Measurements from ENCODE around the gene PLEKHG3. TPM values are rescaled to one million over a fixed set of nuclear protein-coding genes. Genes with fewer than 3 reads are reported as not detected.

Gene PLEKHG3
- polyA plus RNA-seq, 3 donors, result 6.3 to 21.6 (median 13.0) TPM

- H4K20me1 ChIP-seq (ENCODE audit: insufficient read depth, low read length), result no peaks in the 10 kb centered on the region
- H3K36me3 Mint-ChIP-seq, result peaks cover 3 to 4% of the 10 kb centered on the region in 2 donors
- intact Hi-C loops (cut with micrococcal nuclease), result no loop called here
- no peak overlapping the region for H3K4me2 ChIP-seq (replicated peaks; ENCODE audit: extremely low read depth, low read length, poor library complexity, severe bottlenecking)
- WGBS (ENCODE audit: insufficient coverage), result 44% methylated on average over 2 of the region's 5 CpGs
- H3K79me2 ChIP-seq (ENCODE audit: insufficient read depth, low read length), result no peaks in the 10 kb centered on the region
- TF ChIP-seq CTCF (IDR thresholded peaks at IDR 0.05), result no peak
- H3K4me3 ChIP-seq (replicated peaks in 1 of 3; ENCODE audit: low read depth in 2 of 3, low read length in 3 of 3), result no peak overlapping the region
- no peak overlapping the region for H3K9ac ChIP-seq (ENCODE audit: insufficient read depth, low read length, poor library complexity, severe bottlenecking)
- no peaks in the 10 kb centered on the region for H3K36me3 ChIP-seq (replicated peaks in 1 of 2; ENCODE audit: control insufficient read depth in 1 of 2, insufficient read depth in 2 of 2, low read length in 2 of 2)
- no peak overlapping the region for H2AFZ ChIP-seq (ENCODE audit: insufficient read depth, low read depth, low read length, poor library complexity, severe bottlenecking)
- peaks cover 10 to 17% of the 10 kb centered on the region in 2 donors for H3K27me3 ChIP-seq (ENCODE audit: control insufficient read depth in 2 of 2, insufficient read depth in 2 of 2, low read length in 2 of 2)
- DNase-seq, result peak in 1 of 3 donors; percentile 65
- no peak overlapping the region for H3K4me3 Mint-ChIP-seq
- peaks cover 17 to 32% (median 21%) of the 10 kb centered on the region in 3 donors for H3K27me3 Mint-ChIP-seq (ENCODE audit: low read depth in 3 of 3)
- H3K4me1 ChIP-seq (ENCODE audit: control insufficient read depth in 1 of 2, insufficient read depth in 2 of 2, low read length in 2 of 2), result peaks cover 41 to 47% of the 10 kb centered on the region in 2 donors
- no peak overlapping the region for H3K27ac ChIP-seq (ENCODE audit: low read depth in 1 of 2, low read length in 2 of 2)
- peak overlapping the region in 1 of 7 donors; percentile 46 for H3K27ac Mint-ChIP-seq
- peaks cover 0 to 2% (median 0%) of the 10 kb centered on the region in 7 donors for H3K9me3 Mint-ChIP-seq
- H3K9me3 ChIP-seq (replicated peaks in 1 of 2; ENCODE audit: control insufficient read depth in 1 of 2, insufficient read depth in 1 of 2, low read length in 2 of 2), result no peaks in the 10 kb centered on the region
- peaks cover 51% of the 10 kb centered on the region for H3K4me1 Mint-ChIP-seq
These were observed 11.0 kb upstream of the PLEKHG3 start for GRCh38 chr14:64692986-64693809.

- Mint-ChIP-seq H3K36me3 (peaks cover 3 to 4% of the 10 kb centered on the region in 2 donors), H3K4me1 (peaks cover 51% of the 10 kb centered on the region), H3K9me3 (peaks cover 0 to 2% (median 0%) of the 10 kb centered on the region in 7 donors), H3K4me3 (no peak overlapping the region), H3K27me3 (ENCODE audit: low read depth in 3 of 3) (peaks cover 12 to 26% (median 15%) of the 10 kb centered on the region in 3 donors), H3K27ac (no peak overlapping the region)
- DNase-seq, result no peak
- no peaks in the 10 kb centered on the region for H3K36me3 ChIP-seq (replicated peaks in 1 of 2; ENCODE audit: control insufficient read depth in 1 of 2, insufficient read depth in 2 of 2, low read length in 2 of 2)
- no peak overlapping the region for H3K27ac ChIP-seq (ENCODE audit: low read depth in 1 of 2, low read length in 2 of 2)
- no peaks in the 10 kb centered on the region for H3K9me3 ChIP-seq (replicated peaks in 1 of 2; ENCODE audit: control insufficient read depth in 1 of 2, insufficient read depth in 1 of 2, low read length in 2 of 2)
- peaks cover 9 to 12% of the 10 kb centered on the region in 2 donors for H3K27me3 ChIP-seq (ENCODE audit: control insufficient read depth in 2 of 2, insufficient read depth in 2 of 2, low read length in 2 of 2)
- H3K9ac ChIP-seq (ENCODE audit: insufficient read depth, low read length, poor library complexity, severe bottlenecking), result no peak overlapping the region
- H3K79me2 ChIP-seq (ENCODE audit: insufficient read depth, low read length), result no peaks in the 10 kb centered on the region
- no peaks in the 10 kb centered on the region for H4K20me1 ChIP-seq (ENCODE audit: insufficient read depth, low read length)
- peaks cover 41 to 47% of the 10 kb centered on the region in 2 donors for H3K4me1 ChIP-seq (ENCODE audit: control insufficient read depth in 1 of 2, insufficient read depth in 2 of 2, low read length in 2 of 2)
- no peak overlapping the region for H2AFZ ChIP-seq (ENCODE audit: insufficient read depth, low read depth, low read length, poor library complexity, severe bottlenecking)
- intact Hi-C loops (cut with micrococcal nuclease), result no loop called here
- no peak for TF ChIP-seq CTCF (IDR thresholded peaks at IDR 0.05)
- no peak overlapping the region for H3K4me3 ChIP-seq (replicated peaks in 1 of 3; ENCODE audit: low read depth in 2 of 3, low read length in 3 of 3)
- 100% methylated on average over 1 of the region's 2 CpGs for WGBS (ENCODE audit: insufficient coverage)
- no peak overlapping the region for H3K4me2 ChIP-seq (replicated peaks; ENCODE audit: extremely low read depth, low read length, poor library complexity, severe bottlenecking)
These were observed 10.4 kb upstream of the PLEKHG3 start for GRCh38 chr14:64693810-64694165.

Data from CD14-positive monocyte (primary cell).